C4-2B (cell line): ENCODE results near the gene PEX5L.

Experiments
- H3K27ac ChIP-seq: fragments of 450-650 bp; 2 replicates; pipeline ENCODE4 v1.5.1; 2017
- ZFX ChIP-seq: fragments of 450-650 bp; IDR thresholded peaks from 2 replicates; pipeline ENCODE4 v1.6.1; 2017
- TF ChIP-seq, protein P1 (sequence below): fragments of 450-650 bp; conservative IDR thresholded peaks from 2 replicates; pipeline ENCODE4 v1.5.1; 2017; ENCODE audit warnings: mild to moderate bottlenecking

PEX5L gene

DNA sequence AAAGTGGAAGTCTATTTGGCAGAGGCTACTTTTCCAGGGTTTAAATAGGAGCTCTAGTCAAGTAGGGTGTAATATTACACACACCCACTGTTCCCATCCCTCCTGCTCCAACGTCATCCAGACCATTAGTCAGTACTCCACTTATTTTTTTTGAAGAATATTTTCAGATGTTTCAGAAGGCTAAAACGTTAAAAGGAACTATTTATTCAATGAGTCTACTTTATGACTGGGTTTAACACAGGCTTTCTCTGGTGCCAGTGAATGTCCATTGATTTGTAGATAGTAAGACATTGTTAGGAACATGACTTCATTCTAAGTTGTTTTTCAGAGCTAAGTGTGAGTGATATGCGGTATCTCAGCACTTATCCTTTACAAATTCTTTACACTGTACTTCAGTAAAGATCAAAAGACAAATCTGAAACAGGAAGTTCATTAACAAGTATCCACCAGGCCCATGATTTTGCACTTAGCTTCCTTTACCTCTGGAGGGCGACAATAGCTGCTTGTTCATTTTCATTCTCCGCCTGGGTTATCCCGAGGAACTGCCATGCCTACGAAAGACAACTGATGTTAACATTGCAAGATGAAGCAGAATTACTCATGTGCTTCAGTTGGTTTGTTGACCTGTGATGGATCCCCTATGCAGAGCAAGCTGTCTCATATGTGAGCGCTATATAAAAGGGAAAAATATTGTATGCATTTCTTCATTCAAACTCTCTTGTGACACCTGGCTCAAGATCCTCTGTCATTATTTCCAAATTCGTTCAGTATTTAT is 225.2 kb downstream of the PEX5L start:
- TF ChIP-seq, protein P1, sequence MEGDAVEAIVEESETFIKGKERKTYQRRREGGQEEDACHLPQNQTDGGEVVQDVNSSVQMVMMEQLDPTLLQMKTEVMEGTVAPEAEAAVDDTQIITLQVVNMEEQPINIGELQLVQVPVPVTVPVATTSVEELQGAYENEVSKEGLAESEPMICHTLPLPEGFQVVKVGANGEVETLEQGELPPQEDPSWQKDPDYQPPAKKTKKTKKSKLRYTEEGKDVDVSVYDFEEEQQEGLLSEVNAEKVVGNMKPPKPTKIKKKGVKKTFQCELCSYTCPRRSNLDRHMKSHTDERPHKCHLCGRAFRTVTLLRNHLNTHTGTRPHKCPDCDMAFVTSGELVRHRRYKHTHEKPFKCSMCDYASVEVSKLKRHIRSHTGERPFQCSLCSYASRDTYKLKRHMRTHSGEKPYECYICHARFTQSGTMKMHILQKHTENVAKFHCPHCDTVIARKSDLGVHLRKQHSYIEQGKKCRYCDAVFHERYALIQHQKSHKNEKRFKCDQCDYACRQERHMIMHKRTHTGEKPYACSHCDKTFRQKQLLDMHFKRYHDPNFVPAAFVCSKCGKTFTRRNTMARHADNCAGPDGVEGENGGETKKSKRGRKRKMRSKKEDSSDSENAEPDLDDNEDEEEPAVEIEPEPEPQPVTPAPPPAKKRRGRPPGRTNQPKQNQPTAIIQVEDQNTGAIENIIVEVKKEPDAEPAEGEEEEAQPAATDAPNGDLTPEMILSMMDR, result peak; percentile 95
- no peak for TF ChIP-seq ZFX
- no peak overlapping the region for H3K27ac ChIP-seq

DNA sequence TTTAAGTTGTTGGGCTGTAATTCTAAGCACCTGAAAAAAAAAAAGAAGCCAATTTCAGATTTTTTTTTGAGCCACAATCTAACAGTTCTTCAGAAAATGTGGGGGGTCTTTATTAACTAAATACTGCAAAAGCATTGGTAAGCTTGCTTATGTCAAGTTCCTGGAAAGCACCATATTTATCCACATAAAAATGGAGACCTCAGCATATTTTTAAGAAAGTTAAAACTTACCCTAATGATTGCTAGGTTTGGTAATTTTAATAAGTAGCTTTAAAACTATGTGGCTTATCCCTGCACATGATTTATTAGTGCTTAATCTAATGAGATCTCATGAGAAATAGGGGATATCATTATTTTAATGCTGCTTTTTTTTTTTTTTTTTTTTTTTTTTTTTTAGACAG is 227.1 kb downstream of the PEX5L start:
- no peak overlapping the region for H3K27ac ChIP-seq
- no peak for TF ChIP-seq ZFX
- TF ChIP-seq, protein P1, result no peak

DNA sequence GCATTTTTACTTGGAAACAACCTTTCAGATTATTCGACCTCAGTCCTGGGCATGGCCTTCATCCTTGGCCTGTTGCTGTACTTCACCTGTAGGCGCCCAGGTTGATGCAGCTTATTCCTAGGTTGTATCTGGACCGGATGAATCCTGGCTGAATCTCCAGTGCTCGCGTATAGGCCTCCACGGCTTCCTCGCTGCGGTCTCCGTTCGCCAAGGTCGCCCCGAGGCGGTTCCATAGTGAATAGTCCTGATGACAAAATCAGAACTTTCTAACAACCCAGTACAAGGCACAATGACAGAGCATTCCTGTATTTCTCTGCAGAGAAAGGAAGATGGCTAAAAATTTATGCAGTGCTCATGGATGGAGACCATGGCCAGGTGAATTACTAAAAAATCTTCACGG is 229.1 kb downstream of the PEX5L start:
- TF ChIP-seq, protein P1, result no peak
- TF ChIP-seq ZFX, result no peak
- H3K27ac ChIP-seq, result no peak overlapping the region

DNA sequence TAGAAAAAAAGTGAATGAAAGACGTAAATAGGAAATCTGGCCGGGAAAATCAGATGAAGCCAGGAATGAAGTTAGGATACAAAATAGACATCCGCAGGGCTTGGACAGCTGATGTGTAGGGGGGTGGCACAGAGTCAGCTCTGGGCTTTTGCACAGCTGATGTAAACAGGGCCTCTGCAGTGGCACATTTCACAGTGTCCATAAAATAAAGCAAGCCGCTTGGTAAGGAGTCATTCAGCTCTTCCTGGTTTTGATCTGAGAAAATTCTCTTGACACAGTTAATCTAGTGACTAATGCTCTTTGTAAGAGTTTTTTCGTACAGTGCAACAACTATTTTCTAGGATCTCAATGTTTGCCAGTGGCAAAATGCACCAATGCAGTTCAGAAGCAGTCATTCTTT is 230.6 kb downstream of the PEX5L start:
- H3K27ac ChIP-seq, result no peak overlapping the region
- TF ChIP-seq, protein P1, result no peak
- TF ChIP-seq ZFX, result no peak

DNA sequence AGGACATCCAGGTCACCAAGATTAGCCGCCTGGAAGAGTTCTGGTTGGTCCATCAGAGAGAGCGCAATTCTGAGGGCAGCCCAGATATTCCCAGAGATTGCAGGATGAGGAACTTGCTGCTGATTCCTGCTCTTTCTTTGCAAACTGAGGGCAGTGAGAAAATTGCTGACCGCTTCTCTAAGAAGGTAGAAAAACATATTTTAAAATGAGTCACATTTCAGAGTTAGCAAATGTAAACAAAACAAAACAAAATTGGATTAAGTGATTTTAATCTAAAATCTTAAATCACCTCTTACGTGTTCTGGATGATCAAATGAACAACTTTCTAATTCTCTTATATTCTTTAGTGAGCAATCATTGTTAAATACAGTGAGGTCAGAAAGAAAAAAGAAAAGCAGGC is 234.9 kb downstream of the PEX5L start:
- TF ChIP-seq, protein P1, result no peak
- no peak for TF ChIP-seq ZFX
- no peak overlapping the region for H3K27ac ChIP-seq

DNA sequence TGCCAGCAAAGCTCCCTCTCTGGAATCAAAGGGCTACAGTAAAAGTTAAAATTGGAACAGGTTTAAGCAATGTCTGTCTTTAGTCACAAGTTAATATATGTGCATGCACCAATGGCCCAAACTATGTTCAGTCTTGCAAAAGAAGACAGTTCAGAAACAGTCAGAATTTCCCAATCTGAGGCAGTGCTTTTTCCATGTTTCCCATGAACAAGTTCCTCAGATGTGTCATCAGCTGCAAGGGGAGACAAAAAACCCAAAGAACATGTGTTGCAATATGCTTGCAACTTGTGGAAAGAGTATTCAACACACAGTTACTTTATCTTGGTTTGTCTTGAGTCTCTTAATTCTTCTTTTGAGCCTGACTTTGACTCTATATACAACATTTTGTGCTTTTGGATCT is 235.5 kb downstream of the PEX5L start:
- no peak overlapping the region for H3K27ac ChIP-seq

DNA sequence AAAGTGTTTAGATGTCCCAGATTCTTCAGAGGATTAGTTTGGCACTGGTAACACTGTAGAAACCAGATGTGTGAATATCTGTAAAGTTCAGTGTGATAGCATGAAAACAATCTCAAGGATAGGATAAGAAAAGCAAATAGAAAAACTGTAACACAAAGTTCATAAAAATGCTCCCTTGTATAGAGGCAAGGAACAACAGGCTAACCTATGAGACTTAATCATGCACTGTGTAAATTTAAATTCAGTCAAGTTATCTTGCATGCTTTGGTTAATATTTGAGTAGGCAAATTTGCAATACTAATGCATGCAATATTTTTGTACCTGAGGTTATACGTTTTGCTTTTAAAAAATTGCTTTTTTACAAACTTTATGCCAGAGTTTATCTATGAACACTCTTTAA is 239.5 kb downstream of the PEX5L start:
- no peak overlapping the region for H3K27ac ChIP-seq
- TF ChIP-seq ZFX, result no peak
- TF ChIP-seq, protein P1, result no peak

More for the DNA sequence above, 235.5 kb downstream of the PEX5L start:
- TF ChIP-seq ZFX, result no peak

DNA sequence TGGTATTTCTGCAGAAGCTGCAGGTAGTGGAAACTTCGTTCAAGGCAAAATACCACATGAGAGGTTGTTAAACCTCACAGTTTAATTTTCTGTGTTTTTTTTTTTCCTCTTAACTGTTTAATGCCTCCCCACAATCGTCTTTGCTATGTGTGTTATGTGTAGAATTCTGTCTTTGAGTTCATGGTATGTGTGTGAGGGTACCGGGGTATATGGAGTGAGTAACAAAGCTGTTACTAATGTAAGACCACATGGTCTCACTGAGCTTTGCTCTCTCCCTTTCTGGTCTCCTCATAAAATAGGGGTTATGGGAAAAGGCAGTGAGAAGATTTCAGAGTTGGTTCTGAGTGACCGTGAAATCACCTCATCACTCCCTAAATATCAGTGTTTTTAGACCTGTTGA is 240.3 kb downstream of the PEX5L start:
- TF ChIP-seq ZFX, result no peak
- TF ChIP-seq, protein P1, result no peak
- no peak overlapping the region for H3K27ac ChIP-seq
